ENCODE data around the gene ZFAND4.
A peak's percentile ranks its signal among the peaks of the same experiment; 100 is the strongest.
"Not testable (repeated sequence)": the region's sequence is repeated elsewhere in the genome, so short reads cannot be mapped to it uniquely, and the experiment has no call there.

ZFAND4 gene

DNA sequence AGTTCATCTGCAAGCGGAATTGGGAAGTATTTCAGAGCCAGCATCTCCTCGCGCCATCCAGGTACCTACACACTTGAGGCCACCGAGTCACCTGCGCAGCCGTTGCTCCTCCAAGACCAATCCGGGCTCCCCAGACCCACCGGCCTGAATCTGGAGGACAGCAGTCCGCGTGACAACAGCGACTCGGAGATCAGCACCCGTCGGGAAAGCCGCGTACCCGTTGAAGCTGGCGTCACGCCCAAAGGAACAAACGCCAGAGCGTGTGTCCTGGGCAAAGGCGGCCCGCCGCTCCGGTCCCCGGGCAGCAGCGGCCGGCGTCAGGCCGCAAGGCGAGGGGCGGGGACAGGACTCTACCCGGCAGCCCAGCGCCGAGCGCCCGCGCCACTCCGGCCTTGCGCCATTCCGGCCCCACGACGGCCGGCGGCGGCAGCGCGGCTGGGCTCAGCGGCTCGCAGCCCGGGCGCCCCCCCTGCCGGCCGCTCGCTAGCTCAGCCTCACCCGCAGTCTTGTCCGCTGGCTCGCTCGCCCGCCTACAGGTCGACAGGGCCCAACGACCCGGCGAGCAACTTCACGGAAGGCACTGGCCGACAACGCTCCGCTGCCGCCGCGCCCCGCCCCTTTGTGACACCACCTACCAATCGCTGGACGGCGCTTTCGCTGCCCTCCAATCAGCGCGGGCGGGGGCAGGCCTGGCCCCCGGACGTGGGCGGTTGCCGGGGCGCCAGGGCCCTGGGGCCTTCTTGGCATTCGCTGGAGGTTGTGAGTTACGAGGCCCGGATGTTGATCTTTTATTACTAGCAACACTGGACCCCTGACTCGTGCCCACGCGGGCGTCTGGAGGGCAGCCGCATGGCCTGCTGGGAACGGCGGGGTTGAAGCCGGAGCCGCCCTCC, at the start of gene ZFAND4:
ZFAND4 (minus strand) TSS at position 592 of the 893 bp plus-strand sequence. CDS start 9,047 bp downstream, outside the sequence.
- peaks cover 33% of the 10 kb centered on the region for H3K4me1 Mint-ChIP-seq
- H3K27ac Mint-ChIP-seq: peak within 1 kb of the TSS; percentile 75
- peak; percentile 99 for ATAC-seq
- no peaks in the 10 kb centered on the region for H3K27me3 Mint-ChIP-seq
- H3K4me3 Mint-ChIP-seq: peak within 1 kb of the TSS; percentile 92
- no peaks in the 10 kb centered on the region for H3K9me3 Mint-ChIP-seq
- H3K36me3 Mint-ChIP-seq: peaks cover 5% of the 10 kb centered on the region

DNA sequence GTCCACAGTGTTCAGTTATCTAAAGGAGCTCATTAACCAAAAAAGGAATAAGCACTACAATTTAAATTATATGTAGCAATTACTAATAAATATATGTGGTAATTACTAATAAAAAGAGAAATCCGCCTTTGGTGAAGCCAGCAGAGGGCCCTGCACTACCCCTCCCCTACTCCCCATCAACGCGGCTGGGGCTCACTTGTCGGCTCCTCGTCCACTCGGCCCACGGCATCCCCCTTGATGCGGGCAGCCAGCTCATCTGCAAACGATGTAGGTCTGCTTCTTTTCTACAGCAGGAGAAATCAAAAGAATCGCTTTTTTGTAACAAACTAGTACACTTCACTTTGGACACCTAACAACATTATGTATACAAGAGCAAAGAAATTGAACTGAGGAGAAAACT, 48.9 kb upstream of the ZFAND4 start:
- not testable (repeated sequence) for ATAC-seq, H3K27ac Mint-ChIP-seq, H3K27me3 Mint-ChIP-seq, H3K9me3 Mint-ChIP-seq, H3K36me3 Mint-ChIP-seq, H3K4me3 Mint-ChIP-seq, H3K4me1 Mint-ChIP-seq

DNA sequence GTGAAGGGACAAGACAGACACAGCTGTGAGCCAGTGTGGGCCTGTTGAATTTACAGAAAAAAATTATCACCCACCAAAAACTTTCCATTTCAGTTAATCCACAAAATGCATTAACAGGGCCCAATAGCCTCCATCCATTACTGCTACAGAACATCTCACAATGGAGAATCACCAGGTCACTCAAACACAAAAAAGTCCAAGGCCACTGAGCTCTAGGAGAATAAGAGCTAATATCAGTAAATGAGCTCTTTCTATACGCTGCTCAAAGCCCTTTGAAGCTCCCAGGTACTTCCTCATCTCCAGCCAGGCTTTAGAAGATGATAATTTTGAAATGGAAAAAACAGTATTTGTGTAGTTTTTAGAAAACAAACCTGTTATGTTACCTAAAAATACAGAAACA, 45.1 kb upstream of the ZFAND4 start:
- not testable (repeated sequence) for H3K4me1 Mint-ChIP-seq, H3K4me3 Mint-ChIP-seq, H3K27ac Mint-ChIP-seq, ATAC-seq, H3K9me3 Mint-ChIP-seq, H3K27me3 Mint-ChIP-seq
- H3K36me3 Mint-ChIP-seq: peaks cover 32% of the 10 kb centered on the region

DNA sequence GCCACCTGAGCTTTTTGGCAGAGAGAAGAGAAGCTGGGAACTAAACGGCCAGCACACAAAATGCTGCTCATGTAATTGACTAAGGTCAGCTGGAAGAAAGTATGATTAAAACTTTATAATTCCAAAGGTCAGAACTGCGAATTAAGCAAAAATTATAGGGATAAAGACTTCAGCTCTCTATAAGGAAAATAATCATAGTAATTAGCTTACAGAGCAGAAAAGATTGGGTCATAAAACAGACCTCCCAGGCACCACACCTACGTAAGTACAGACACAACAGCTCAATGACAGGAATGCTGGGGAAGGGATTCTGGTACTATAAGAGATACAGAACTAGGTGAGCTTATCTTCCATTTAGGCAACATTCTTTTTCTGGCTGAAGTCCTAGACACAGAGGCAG, 44.5 kb upstream of the ZFAND4 start:
- H3K27me3 Mint-ChIP-seq, H3K4me1 Mint-ChIP-seq, ATAC-seq, H3K27ac Mint-ChIP-seq, H3K9me3 Mint-ChIP-seq, H3K4me3 Mint-ChIP-seq: not testable (repeated sequence)
- peaks cover 32% of the 10 kb centered on the region for H3K36me3 Mint-ChIP-seq

DNA sequence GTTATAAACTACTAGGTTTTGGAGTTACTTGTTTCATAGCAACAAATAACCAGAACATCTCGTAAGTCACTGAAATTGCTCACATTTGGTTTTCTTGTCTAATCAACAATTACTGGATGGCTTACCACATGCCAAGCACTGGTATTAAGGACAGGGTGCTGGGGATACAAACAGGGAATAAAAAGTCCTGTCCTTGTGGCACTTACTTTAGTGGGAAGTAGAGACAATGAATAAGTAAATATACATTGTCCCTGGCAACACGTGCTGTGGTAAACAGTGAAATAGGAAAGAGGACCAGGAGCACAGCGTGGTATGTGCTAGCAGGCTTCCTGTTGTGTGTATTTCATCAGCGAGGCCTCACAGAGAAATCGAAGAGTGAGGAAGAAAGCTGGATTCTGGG, 38.7 kb upstream of the ZFAND4 start:
- H3K27ac Mint-ChIP-seq: peak overlapping the region; percentile 71
- not testable (repeated sequence) for H3K9me3 Mint-ChIP-seq, H3K27me3 Mint-ChIP-seq, ATAC-seq, H3K4me3 Mint-ChIP-seq, H3K4me1 Mint-ChIP-seq
- H3K36me3 Mint-ChIP-seq: peaks cover 20% of the 10 kb centered on the region

DNA sequence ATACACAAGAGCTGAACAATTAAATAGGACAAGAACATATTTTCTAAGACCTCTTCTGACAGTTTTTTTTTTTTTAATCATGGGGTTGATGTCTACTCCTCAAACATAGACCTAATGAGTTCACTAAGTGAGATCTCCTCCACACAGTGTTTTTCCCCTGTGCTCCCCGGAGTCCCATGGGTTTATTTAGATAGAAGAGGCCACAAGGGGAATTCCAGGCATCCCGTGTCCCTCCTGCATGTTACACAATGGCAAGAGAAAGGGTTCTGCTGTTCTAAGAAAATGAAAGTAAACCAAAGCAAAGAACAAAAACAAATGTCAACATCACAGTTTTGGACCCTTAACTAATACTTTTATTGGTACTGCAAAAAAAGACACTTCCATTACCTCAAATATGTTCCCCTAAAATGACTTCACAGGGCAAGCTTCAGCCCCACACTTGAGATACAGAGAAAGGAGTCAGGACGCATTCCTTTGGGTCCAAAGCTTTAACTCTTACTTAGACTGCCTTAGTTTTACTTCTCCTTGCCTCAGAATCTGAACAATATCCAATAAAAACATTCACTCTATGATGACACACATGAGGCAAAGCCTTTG, 37.7 kb upstream of the ZFAND4 start:
- ATAC-seq: peak; percentile 86
- not testable (repeated sequence) for H3K4me3 Mint-ChIP-seq, H3K27me3 Mint-ChIP-seq, H3K9me3 Mint-ChIP-seq, H3K4me1 Mint-ChIP-seq
- Mint-ChIP-seq H3K27ac (peak overlapping the region; percentile 71), H3K36me3 (peaks cover 17% of the 10 kb centered on the region)

DNA sequence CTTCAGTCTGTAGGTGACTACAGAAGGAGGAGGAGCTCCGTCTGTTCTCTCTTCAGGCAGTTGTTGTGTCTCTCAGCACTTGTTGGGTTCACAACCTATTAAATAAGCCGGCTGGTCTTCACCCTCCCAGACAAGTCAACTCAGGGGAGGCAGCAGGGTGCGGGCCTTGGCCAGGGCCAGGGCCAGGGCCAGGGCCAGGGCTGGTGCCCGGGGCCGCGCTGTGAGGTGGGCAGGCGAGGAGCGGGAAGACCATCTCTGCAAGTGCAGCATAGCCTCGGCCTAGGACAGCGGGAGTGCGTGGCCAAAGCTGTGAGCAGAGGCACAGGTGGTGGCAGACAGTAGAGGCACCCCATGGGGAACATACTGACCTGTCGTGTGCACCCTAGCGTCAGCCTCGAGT, 5.9 kb upstream of the ZFAND4 start:
- not testable (repeated sequence) for H3K27ac Mint-ChIP-seq, H3K36me3 Mint-ChIP-seq, H3K4me3 Mint-ChIP-seq, ATAC-seq, H3K27me3 Mint-ChIP-seq, H3K9me3 Mint-ChIP-seq, H3K4me1 Mint-ChIP-seq

DNA sequence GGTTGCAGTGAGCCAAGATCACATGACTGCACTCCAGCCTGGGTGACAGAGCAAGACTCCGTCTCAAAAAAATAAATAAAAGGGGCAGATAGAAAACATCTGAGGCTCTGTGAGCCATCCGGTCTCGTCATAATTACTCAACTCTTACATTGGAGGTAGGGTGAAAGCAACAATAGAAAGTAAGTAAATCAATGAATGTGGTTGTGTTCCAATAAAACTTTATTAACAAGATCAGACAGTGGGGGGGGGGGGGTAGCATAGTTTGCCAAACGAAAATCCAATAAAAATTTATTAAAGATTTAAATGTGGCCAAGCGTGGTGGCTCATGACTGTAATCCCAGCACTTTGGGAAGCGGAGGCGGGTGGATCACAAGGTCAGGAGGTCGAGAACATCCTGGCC, 2.8 kb upstream of the ZFAND4 start:
- no peaks in the 10 kb centered on the region for H3K36me3 Mint-ChIP-seq
- no peaks in the 10 kb centered on the region for H3K27me3 Mint-ChIP-seq
- no peak overlapping the region for H3K27ac Mint-ChIP-seq
- H3K4me3 Mint-ChIP-seq: no peak overlapping the region
- ATAC-seq: no peak
- peaks cover 16% of the 10 kb centered on the region for H3K4me1 Mint-ChIP-seq
- no peaks in the 10 kb centered on the region for H3K9me3 Mint-ChIP-seq

DNA sequence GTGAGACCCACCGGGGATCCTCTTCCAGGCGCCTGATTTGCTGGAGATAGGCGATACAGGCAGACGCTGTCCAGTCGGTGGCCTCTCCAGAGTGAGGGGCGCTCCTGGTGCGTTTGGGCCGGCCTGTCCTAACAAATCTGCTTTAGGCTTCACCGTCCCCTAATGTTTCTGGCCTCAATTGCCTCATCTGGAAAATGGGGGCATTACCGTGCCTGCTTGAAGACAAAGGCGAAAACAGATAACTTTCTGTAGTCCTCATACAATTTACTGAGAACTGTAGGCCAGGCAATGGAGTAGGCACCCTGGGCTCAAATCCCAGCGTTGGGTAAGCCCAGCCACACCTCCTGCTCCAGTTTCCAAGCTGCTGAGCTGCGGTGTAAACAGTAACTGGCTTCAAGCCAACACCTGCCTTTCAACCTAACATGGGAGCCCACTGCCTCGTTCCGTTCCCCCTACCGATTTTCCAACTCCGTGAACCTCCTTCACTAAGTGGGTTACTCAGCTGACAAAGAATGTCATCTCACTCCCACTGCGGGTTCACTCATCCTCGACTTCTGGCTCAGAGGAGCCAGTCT, 589 bp upstream of the ZFAND4 start:
- H3K27ac Mint-ChIP-seq: peak overlapping the region; percentile 75
- peaks cover 5% of the 10 kb centered on the region for H3K36me3 Mint-ChIP-seq
- peak overlapping the region; percentile 77 for H3K4me3 Mint-ChIP-seq
- H3K27me3 Mint-ChIP-seq: no peaks in the 10 kb centered on the region
- ATAC-seq: no peak
- no peaks in the 10 kb centered on the region for H3K9me3 Mint-ChIP-seq
- peaks cover 33% of the 10 kb centered on the region for H3K4me1 Mint-ChIP-seq

DNA sequence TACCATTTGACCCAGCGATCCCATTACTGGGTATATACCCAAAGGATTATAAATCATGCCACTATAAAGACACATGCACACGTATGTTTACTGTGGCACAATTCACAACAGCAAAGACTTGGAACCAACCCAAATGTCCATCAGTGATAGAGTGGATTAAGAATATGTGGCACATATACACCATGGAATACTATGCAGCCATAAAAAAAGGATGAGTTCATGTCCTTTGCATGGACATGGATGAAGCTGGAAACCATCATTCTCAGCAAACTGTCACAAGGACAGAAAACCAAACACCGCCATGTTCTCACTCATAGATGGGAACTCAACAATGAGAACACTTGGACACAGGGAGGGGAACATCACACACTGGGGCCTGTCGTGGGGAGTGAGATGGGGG, 1.3 kb downstream of the ZFAND4 start:
- peaks cover 33% of the 10 kb centered on the region for H3K4me1 Mint-ChIP-seq

DNA sequence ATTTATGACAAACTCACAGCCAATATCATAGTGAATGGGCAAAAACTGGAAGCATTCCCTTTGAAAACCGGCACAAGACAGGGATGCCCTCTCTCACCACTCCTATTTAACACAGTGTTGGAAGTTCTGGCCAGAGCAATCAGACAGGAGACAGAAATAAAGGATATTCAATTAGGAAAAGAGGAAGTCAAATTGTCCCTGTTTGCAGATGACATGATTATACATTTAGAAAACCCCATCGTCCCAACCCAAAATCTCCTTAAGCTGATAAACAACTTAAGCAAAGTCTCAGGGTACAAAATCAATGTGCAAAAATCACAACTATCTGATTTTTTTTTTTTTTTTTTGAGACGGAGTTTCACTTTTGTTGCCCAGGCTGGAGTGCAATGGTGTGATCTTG, 2.7 kb downstream of the ZFAND4 start:
- not testable (repeated sequence) for H3K4me3 Mint-ChIP-seq, H3K9me3 Mint-ChIP-seq, H3K27me3 Mint-ChIP-seq, ATAC-seq, H3K27ac Mint-ChIP-seq
- H3K36me3 Mint-ChIP-seq: peaks cover 13% of the 10 kb centered on the region
- H3K4me1 Mint-ChIP-seq: peaks cover 33% of the 10 kb centered on the region

More for the DNA sequence above, 1.3 kb downstream of the ZFAND4 start:
- not testable (repeated sequence) for ATAC-seq, H3K36me3 Mint-ChIP-seq, H3K27me3 Mint-ChIP-seq, H3K9me3 Mint-ChIP-seq
- Mint-ChIP-seq H3K4me3 (peak overlapping the region; percentile 92), H3K27ac (peak overlapping the region; percentile 75)

DNA sequence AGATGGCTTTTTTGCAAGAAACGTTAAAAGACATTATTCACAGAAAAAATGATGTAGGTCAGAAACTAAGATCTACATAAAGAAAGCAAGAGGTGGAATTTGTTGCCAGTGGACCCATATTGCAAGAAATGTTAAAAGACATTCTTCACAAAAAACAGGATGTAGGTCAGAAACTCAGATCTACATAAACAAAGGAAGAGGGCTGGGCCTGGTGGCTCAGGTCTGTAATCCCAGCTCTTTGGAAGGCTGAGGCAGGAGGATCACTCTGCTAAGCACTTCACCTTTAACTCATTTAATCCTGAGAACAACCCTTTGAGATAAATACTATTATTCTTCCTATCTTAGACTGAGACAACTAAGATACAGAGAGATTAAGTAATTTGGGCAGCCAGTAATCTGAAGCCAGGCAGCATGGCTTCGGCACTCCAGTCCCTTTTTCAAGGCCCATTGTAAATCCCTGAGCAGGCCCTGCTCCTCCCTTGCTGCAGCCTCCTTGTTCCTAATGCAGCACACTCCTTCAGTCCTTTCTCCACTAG, 11.6 kb downstream of the ZFAND4 start:
- Mint-ChIP-seq H3K27me3 (no peaks in the 10 kb centered on the region), H3K4me3 (no peak overlapping the region), H3K9me3 (peaks cover 17% of the 10 kb centered on the region), H3K27ac (no peak overlapping the region), H3K36me3 (peaks cover 74% of the 10 kb centered on the region), H3K4me1 (peaks cover 5% of the 10 kb centered on the region)
- no peak for ATAC-seq

DNA sequence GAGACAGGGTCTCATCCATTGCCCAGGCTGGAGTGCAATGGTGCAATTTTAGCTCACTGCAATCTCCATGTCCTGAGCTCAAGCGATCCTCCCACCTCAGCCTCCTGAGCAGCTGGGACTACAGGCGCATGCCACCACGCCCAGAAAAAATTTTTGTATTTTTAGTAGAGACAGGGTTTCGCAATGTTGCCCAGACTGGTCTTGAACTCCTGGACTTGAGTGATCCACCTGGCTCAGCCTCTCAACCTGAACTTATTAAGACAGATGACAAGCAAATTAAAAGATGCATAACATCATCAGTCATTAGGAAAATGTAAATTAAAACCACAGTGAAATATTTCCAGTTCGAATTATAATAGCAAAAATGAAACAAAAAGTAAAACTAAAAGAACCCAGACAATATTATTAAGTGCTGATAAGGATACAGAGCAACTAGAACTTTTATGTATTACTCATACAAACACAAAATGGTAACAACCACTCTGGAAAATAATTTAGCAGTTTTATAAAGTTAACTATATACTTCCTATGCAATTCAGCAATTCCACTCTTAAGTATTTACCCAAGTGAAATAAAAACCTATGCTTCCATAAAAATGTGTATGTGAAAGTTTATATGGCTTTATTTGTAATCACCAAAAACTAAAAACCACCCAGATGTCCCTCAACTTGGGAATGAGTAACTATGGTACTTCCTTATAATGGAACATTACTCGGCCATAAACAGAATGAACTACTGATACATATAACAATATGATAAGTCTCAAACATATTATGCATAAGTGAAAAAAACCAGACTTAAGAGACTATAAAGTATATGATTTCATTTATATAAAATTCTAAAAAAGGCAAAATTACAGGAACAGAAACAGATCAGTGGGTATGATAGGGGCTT, 15.3 kb downstream of the ZFAND4 start:
- peaks cover 72% of the 10 kb centered on the region for H3K36me3 Mint-ChIP-seq
- no peak overlapping the region for H3K4me3 Mint-ChIP-seq
- ATAC-seq: no peak
- H3K27me3 Mint-ChIP-seq: no peaks in the 10 kb centered on the region
- H3K9me3 Mint-ChIP-seq: peaks cover 13% of the 10 kb centered on the region
- peaks cover 34% of the 10 kb centered on the region for H3K4me1 Mint-ChIP-seq
- H3K27ac Mint-ChIP-seq: no peak overlapping the region

DNA sequence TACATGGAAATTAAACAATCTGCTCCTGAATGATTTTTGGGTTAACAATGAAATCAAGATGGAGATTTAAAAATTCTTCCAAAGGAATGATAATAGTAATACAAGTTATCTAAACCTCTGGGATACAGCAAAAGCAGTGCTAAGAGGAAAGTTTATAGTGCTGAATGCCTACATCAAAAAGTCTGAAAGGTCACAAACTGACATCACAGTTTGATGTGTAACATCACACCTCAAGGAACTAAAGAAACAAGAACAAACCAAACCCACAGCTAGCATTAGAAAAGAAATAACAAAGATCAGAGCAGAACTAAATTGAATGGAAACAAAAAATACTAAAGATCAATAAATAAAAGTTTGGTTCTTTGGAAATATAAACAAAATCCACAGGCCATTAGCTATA, 17.4 kb downstream of the ZFAND4 start:
- ATAC-seq: no peak
- peaks cover 64% of the 10 kb centered on the region for H3K36me3 Mint-ChIP-seq
- H3K27me3 Mint-ChIP-seq: no peaks in the 10 kb centered on the region
- peaks cover 2% of the 10 kb centered on the region for H3K9me3 Mint-ChIP-seq
- H3K27ac Mint-ChIP-seq: peak overlapping the region; percentile 3
- H3K4me1 Mint-ChIP-seq: peaks cover 35% of the 10 kb centered on the region
- no peak overlapping the region for H3K4me3 Mint-ChIP-seq

DNA sequence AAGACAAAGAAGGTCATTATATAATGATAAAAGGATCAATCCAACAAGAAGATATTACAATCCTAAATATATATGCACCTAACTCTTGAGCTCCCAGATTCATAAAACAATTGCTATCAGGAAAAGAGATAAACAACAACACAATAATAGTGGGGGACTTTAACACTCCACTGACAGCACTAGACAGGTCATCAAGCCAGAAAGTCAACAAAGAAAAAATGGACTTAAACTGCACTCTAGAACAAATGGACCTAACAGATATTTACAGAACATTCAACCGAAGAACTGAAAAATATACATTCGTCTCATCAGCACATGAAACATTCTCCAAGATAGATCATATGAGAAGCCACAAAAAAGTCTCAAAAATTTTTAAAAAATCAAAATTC, 17.8 kb downstream of the ZFAND4 start:
- Mint-ChIP-seq H3K36me3 (peaks cover 60% of the 10 kb centered on the region), H3K27ac (peak overlapping the region; percentile 3), H3K4me1 (peaks cover 35% of the 10 kb centered on the region)
- not testable (repeated sequence) for H3K9me3 Mint-ChIP-seq, H3K27me3 Mint-ChIP-seq, H3K4me3 Mint-ChIP-seq, ATAC-seq
